Glomerular endothelial cell (primary cell): ENCODE data around the gene MEI1. TPM values are rescaled to one million over a fixed set of nuclear protein-coding genes. Genes with fewer than 3 reads are reported as not detected.
"Not testable (repeated sequence)": the region's sequence is repeated elsewhere in the genome, so short reads cannot be mapped to it uniquely, and the experiment has no call there.

Experiments
- DNase-seq: peaks from one replicate; pipeline ENCODE4 v3.0.0-alpha.2; 2011; ENCODE audit warnings: low read depth, low spot score; ENCODE audit errors: extremely low read depth
- total RNA-seq: library from RNA; depleted of rRNA; stranded (reverse); fragments of >200 nt; gene quantifications from 2 replicates; pipeline ENCODE4 v1.2.3, GENCODE V29; 2015

MEI1 gene
- total RNA-seq, 1 donor from 2014 or later: 0.64 TPM

DNA sequence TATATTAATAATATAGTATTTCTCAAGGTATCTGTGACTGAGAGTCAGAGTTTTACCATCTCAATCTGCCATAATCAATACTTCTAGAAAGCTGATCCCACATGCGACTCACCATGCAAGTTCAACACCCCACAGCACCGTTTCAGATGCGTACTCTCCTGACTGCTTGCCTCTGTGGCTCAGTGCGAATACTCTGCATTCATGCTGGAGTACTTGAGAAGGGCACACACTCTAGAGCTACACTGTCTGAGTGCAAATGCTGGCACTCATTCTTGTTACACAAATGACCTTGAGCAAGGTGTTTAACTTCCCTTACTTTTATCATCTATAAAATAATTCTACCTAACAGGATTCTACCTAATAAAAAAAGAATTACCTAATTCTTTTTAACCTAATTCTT lies 23.2 kb upstream of the MEI1 start:
- DNase-seq: no peak

DNA sequence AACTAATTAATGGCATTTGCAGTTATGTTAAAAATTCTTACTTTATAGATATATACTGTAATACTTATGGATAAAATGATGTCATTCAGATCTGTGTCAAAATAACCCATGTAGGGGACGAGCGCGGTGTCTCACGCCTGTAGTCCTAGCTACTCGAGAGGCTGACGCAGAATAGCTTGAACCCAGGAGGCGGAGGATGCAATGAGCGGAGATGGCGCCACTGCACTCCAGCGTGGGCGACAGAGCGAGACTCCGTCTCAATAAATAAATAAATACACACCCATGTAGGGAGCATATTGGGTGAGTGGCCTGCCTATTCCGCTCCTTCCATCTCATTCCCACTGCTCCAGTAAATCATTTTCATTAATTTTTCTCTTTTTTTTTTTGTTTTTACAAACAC lies 17.7 kb upstream of the MEI1 start:
- DNase-seq: no peak

DNA sequence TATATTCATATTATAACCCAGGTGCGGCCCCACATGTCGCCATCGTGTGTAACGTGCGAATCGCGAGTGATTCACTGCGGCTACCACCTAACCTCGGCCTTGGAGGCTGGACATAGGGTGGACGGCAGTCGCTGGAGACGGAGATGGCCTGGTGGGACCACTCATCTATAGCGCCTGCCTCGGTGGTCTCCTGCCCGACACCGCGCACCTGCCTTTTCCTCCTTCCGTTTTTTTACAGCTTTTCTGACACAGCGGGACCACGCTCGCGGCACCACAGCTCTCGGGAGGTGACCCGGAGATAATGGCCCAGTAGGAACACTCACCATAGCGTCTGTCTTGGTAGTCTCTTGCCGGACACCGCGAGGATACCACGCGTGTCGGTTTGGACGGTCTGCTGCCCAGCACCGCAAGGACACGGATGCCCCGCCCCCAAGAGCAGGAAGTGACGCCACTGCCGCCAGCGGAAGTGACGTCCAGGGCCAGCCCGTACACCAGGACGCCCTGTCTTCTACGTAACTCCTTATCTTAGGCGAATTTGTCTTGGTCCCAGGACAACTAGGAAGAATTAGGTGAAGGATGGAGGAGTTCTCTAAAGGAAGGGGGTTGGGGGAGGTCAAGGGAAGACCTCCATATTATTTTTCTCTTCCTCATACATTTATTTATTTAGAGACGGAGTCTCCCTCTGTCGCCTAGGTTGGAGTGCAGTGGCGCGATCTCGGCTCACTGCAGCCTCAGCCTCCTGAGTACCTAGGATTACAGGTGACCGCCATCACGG lies 17.1 kb upstream of the MEI1 start:
- DNase-seq: no peak

DNA sequence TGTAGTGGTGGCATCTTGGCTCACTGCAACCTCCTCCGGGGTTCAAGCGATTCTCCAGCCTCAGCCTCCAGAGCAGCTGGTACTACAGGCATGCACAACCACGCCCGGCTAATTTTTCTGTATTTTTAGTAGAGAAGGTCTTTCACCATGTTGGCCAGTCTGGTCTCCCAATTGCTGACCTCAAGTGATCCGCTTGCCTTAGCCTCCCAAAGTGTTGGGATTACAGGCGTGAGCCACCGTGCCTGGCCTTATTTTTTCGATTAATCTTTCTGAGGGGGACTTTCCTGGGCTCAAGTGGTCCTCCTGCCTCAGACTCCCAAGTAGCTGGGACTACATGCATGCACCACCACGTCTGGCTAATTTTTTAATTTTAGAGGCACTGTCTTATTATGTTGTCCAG lies 16.3 kb upstream of the MEI1 start:
- no peak for DNase-seq

DNA sequence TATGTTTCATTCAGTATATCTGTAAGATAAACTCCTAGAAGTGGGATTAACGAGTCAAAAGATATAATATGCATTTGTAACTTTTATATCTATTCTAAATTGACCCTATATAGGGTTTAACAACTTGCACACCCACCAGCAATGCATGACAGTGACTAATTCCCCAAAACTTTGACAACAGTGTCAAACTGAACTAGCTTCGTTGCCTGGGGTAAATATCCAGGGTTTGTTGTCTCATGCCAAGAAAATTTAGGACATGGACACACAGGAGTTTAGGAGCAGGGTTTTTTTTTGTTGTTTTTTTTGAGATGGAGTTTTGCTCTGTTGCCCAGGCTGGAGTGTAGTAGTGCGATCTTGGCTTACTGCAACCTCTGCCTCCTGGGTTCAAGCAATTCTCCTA lies 15.7 kb upstream of the MEI1 start:
- DNase-seq: no peak

DNA sequence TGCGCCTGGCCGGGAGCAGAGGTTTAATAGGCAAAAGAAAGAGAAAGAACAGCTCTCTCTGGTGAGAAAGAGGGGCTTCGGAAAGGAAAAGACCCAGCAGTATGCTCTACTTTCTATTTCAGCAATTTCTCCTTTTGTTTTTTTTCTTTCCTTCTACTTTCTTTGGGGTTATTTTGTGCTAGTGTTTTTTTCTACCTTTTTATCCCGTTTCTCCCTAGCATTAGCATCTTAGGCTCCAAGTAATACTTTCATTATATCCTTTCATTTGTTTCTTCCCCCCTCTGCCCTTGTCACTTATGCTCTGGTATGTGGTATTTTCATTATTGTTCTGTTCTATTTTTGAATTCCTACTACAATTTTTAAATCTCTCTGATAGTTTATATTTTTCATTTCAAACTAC lies 15.1 kb upstream of the MEI1 start:
- no peak for DNase-seq

DNA sequence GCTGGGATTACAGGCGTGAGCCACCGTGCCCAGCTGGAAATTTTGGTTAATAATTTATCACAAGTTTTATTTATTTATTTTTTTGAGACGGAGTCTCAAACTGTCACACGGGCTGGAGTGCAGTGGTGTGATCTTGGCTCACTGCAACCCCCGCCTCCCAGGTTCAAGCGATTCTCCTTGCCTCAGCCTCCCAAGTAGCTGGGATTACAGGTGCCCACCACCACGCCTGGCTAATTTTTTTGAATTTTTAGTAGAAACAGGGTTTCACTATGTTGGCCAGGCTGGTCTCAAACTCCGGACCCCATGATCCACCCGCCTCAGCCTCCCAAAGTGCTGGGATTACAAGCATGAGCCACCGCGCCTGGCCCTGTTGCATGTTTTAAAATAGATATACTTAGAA lies 12.4 kb upstream of the MEI1 start:
- not testable (repeated sequence) for DNase-seq

DNA sequence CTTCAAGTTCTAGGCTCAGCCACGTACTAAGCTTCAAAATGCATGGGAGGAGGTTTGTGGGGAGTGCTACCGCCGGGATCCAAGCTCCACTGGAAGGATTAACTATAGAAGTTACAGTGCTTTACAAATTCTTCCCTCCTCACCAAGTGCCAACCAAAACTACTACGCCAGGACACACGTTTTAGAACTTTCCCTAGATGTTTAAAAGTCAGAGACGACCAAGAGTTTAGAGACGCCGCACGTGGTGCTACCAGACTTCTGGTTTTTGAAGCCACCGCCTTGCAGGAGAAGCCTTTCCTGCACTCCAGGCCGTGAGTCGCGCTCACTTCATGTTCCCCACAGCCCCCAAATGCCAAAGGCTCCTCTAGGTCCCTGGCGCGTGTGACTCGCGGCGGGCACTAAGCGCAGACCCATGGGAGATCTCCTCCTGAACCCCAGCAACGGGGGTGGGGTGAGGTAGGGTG lies 11.4 kb upstream of the MEI1 start:
- no peak for DNase-seq

DNA sequence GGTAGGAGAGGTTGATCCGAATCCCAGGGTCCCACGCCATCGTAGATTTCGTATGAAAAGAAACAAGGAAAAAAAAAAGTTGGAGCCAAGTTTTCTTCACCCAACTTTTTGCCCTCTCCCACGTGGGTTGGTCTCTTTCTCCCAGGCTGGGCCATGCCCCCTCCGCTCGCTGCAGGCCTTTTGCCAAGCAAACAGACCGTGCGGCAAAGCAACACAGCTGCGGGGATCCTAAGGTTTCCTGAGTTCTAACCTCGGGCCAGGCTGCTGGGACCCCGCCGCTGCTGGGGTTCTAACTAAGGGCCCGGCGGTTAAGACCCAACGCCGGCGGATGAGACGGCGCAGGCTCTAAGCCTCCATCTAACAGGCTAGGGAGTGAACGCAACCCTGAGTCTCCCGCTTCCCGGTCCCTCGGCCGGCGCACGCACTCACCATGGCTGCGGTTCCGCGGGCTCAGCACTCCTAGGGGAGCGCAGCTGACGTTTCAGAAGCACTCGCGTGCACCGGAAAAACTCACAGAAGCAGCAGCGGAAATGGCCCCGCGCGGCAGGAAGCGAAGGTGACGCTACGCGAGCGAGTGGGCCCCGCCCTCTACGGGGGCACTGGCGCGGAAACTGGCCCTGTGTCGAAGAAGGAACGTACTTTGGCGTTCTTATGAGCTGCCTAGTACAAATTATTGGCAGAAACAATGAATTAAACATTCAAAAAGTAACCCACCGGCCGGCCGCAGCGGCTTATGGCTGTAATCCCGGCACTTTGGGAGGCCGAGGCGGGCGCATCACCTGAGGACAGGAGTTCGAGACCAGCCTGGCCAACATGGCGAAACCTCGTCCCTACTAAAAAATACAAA lies 10.7 kb upstream of the MEI1 start, which contains the start of gene SNU13:
TSS of gene SNU13 (minus strand) at position 503 of the 847 bp plus-strand sequence. CDS start at position 432, 71 bp downstream.
- DNase-seq: no peak

DNA sequence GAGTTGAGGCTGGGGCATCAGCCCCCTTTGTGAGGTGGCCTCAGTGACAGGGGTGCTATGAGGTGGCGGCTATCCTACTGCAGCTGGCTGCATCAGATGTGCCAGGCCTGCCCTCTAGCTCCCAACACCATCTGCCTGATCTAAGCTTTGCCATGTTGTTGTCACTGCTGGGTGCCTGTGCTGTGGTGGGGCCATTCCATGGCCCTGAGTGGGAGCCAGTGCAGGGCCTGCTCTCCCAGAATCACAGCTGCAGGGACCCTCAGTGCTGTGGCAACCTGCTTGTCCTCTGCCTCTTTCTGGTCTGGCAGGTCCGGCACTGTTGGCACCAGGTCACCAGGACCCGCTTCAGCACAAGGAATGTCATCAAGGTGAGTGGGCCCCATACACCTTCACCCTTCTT lies 8.8 kb upstream of the MEI1 start:
- DNase-seq: no peak

DNA sequence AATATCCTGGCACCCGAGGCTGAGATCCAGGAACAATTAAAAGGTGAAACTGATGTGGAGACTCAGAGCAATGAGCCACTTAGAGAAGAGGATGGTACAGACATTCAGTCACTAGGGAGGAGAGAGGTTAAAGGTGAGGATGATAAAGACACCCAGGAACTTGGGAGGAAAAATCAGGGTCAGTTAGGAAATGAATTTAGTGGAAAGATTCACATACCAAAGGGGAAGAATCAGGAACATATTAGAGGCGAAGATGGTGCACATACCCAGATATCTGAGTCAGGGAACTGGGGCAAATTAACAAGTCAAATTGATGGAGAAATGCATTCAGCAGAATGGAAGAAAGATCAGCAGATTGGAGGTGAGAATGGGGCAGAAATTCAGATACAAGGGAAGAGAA lies 4.1 kb upstream of the MEI1 start:
- DNase-seq: no peak

DNA sequence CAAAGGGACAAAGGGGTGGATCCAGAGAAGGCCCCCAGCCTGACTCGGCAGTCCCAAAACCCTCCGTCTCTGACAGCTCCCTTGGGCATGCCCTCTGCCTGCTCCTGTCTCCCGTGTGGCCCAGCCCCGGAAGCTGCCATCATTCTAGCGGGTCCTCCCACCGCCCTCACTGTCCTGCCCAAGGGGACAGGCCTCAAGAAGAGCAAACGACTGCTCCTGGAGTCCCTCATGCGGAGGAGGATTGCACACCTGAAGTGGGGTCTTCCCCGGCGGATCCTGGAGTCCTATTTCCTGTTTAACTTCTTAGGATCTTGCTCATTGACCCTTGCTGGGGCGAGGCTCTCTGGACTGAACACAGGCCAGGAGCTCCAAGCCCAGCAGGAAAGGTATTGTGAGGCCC lies 2.6 kb upstream of the MEI1 start:
- DNase-seq: no peak

DNA sequence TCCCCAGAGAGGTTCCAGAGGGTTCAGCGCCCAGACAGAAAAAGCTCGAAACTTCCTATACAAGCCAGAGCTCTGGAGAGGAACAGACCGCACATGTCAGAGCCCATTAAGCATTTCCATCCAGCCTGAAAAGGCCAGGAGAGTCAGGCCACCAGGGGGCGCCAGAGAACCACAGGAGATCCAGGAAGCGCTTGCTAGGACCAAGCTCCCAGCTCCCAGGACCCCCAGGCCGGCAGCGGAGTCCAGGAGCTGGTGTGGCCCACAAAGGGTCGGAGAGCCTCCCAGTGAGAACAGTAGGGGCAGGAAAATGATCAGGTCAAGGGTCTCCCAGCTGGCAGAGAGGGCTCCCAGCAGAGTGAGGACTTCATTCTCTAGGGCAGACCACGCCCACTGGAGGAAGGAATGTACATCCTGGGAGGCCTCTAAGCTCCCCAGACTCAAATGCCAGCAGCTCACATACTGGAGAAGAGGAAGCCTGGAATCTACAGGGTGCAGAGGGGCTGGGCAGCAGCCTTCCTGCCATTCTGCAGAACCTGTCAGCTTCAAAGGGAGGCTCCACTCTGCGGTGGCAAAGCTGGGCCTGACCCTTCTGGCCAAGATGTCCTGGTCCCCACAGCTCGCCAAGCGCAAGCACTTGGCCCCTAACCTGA lies 2.1 kb upstream of the MEI1 start:
- DNase-seq: peak; percentile 65

DNA sequence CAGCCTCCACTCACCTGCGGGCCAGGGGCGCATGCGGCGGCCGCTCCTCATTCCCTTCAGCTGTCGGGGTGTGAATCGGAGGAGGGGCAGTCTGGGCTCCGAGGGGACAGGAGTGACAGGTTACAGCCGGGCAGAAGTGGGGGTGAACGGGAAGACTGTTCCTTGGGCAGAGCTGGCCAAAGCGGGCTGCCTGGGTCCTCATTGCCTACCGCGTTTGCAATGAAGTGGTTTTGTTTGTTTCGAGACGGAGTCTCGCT lies 733 bp downstream of the MEI1 start:
- DNase-seq: no peak

DNA sequence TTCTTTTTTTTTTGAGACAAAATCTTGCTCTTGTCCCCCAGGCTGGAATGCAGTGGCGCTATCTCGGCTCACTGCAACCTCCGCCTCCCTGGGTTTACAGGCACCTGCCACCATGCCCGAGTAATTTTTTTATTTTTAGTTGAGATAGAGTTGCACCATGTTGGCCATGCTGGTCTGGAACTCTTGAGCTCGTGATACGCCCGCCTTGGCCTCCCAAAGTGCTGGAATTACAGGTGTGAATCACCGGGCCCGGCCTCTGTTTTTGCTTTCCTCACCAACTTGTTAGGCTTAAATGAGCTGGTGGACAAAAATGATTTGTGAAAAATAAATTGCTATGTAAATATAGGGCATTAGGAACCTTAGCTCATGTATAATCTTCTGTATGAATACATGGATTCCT lies 3.5 kb downstream of the MEI1 start:
- no peak for DNase-seq

DNA sequence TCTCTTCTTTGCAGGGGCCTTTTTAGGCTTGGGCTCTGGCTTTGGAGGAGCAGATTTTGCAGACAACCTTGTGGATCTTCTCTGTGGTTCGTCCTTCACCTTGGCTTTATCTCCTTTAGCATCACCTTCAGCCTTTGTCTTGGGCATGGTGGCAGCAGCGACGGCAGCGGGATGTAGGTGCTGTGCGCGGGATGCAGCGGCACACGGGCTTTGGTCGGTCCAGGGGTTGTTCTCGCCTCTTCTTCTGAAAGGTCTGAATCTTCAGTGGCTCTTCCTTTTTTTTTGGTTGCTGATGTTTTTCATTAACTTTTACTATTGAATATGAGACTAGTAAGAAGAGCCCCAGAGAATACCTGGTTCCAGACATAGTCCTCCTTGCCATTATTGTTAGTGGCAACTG lies 10.0 kb downstream of the MEI1 start:
- DNase-seq: no peak

DNA sequence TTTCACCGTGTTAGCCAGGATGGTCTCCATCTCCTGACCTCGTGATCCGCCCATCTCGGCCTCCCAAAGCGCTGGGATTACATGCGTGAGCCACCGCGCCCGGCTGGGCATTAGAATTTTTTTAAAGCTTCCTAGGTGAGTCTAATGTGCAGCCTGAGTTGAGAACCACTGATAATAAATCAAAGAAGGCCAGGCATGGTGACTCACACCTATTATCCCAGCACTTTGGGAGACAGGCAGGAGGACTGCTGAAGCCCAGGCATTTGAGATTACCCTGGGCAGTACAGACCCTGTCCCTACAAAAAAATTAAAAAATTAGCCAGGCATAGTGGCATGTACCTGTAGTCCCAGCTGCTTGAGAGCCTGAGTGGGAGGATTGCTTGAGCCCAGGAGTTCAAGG lies 13.7 kb downstream of the MEI1 start:
- DNase-seq: no peak

DNA sequence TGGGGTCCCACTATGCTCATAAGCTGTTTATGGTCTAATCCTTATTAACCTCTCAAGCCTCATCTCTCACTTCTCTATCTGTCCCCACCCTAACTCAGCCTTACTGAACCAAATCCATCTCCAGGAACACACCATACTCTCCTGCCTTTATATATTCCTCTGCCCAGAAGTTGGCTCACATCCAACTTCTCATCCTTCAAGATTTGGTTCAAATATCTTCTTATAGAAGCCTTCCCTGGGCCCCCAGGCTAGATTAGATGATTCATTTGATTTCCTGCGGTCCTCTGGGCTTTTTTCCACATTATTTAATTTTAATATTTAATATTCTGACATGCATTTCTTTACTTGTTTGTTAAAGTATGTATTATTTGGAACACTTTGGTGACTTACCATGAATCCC lies 23.2 kb downstream of the MEI1 start:
- DNase-seq: no peak

DNA sequence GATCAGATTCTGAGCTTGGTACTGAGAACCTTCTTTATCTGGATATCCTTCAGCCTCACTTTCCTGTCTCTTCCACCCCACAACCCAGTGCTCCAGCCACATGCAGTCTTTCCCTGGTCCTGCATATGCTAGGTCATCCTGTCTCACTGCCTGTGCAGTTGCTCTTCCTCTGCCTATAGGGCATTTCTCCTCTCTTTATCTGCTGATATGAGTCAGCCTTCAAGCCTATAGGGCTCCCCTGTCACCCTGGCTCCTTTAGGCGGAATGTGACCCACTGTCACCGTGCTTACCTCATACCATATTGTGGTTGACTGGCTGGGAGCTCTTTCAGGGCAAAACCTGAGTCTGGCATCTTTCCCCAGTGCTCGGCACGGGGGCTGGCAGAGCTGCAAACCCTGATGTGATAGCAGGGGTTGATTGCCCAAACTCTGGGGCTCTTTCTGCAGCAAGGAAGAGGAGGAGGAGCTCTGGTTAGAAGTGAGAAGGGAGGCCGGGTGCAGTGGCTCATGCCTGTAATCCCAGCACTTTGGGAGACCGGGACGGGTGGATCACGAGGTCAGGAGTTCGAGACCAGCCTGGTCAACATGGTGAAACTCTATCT lies 26.3 kb downstream of the MEI1 start:
- DNase-seq: no peak

DNA sequence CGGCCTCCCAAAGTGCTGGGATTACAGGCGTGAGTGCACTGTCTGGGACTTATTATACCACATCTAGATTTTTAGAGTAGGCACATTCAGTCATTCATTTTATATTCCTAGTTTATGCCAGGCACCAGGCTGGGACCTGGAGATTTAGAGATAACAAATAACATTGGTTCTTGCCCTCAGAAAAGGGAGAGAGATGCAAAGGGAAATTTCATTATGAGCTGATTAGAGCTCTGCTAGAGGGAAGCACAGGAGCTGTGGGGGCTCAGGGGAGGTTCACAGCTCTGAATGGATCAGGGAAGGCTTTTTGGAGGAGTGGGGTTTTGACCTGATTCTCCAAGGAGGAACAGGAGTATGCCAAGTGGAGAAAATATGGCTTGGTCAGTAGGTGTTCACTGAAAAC lies 32.3 kb downstream of the MEI1 start:
- no peak for DNase-seq

DNA sequence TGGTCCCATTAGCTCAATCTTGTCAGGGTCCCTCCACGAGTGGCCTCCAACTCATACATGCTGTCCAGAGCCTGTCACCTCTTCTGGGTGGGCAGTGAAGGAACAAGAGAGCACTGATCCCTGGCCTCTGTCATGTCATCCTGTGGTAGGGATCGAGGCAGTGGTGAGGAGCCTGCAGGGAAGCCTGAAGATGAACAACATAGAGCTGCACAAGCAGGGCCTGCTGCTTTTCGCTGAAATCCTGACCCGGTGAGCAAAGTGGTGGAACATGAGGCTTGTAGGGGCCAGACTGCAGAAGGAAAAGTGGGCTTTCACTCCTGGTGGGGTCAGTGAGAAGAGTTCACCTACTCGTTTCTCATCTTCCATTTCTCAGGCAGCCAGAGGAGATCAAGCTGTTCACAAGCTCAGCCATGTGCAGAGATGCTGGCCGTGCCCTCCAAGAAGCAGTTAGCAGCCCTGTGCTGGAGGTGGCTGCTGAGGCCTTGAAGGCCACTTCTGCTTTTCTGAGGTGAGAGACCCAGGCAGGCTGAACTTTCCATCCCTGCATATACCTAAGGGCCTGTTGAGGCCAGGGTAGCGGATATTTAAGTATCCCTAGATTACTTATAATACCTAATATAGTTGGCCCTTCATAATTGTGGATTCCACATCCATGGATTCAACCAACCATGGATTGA lies 32.9 kb downstream of the MEI1 start:
- DNase-seq: no peak
